HG03064 (cell line): ENCODE results near the gene TRAPPC4.
A peak's percentile ranks its signal among the peaks of the same experiment; 100 is the strongest.
"Not testable (repeated sequence)": the region's sequence is repeated elsewhere in the genome, so short reads cannot be mapped to it uniquely, and the experiment has no call there.

Source experiments
- ATAC-seq: cut with Tn5 transposase; IDR thresholded peaks from one replicate; pipeline ENCODE4 v1.9.1; 2021; ENCODE audit warnings: low read depth; ENCODE audit not compliant: unreplicated experiment

Gene TRAPPC4

GRCh38 chr11:119012629-119013170, 5.9 kb upstream of the TRAPPC4 start:
- ATAC-seq = no peak

DNA sequence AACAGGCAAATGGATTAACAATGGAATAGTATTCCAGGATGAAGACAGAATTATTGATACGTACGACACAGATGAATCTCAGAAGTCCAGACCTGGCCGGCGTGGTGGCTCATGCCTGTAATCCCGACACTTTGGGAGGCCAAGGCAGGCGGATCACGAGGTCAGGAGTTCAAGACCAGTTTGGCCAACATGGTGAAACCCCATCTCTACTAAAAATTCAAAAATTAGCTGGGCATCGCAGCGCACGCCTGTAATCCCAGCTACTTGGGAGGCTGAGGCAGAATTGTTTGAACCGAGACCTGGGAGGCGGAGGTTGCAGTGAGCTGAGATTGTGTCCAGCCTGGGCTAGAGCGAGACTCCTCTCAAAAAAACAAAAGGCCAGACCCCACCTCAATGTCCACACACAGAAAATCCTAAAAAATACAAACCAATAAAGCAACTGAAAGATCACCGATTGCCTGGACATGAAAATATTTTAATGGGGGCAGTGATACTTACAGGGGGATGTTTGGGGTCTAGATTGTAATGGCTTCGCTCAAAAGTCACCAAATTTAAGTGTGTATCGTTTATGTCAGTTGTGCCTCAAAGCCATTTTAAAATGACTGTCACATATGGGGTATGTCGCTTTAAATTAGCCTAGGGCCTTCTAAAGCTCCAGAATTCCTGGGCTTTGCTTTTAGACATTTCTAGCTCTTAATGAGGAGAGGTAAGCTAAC, 4.2 kb upstream of the TRAPPC4 start:
- ATAC-seq = no peak

- ATAC-seq = no peak
Observed at GRCh38 chr11:119015054-119015611, 3.4 kb upstream of the TRAPPC4 start.

- ATAC-seq = no peak
Observed at GRCh38 chr11:119016216-119017009, 2.2 kb upstream of the TRAPPC4 start.

GRCh38 chr11:119017377-119017776, 1.2 kb upstream of the TRAPPC4 start:
- not testable (repeated sequence) for ATAC-seq

DNA sequence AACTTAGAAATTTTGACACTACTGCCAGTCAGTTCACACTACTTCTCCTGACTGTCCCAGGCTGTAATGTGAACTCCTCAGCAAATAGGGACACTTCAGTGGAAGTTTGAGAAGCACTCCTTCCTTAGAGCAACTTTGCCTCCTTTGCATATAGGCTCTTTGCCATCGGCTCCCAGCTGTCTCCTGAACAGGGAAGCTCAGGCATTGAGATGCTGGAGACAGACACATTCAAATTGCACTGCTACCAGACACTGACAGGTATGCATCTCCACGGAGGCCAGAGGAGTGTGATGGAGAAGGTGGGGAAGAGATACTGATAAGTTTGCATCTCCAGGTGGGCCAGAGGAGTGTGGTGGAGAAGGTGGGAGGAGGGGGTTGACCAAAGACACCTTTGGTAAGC, 1.4 kb downstream of the TRAPPC4 start:
- ATAC-seq = no peak

DNA sequence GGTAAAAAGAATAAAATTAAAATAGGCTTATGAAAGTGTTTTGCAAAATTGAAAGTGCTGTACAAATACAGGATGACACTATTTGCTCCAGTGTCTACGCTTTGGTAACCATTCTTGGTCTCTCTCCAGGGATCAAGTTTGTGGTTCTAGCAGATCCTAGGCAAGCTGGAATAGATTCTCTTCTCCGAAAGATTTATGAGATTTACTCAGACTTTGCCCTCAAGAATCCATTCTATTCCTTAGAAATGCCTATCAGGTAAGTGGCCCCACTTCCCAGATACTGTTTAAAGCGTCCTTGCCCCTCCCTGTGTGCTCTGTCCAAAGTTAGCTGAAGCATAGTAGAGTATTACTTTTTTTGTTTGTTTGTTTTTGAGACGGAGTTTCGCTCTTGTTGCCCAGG, 3.1 kb downstream of the TRAPPC4 start:
- no peak for ATAC-seq

GRCh38 chr11:119023741-119024140, 5.2 kb downstream of the TRAPPC4 start:
- no peak for ATAC-seq

GRCh38 chr11:119024430-119025098, 6.0 kb downstream of the TRAPPC4 start:
- no peak for ATAC-seq

GRCh38 chr11:119025099-119025473, 6.5 kb downstream of the TRAPPC4 start:
- no peak for ATAC-seq

DNA sequence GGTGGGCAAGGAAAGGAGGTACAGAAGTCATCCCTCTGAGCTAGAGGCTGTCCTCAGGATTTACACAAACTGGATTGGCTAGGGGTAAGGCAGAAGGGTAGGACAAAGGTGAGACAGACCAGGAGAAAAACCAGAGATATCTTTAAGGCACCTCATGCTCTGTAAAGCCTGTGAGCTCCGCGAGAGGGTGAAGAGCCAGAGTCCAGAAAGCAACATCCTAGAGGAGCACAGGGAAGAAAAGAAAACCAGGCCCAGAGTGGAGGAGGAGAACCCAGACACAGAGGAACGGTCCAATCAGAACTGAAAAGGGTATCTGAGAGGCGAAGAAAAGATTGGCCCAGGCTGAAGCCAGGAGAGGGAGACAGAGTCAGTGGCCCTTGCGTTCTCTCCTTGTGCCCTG, 7.0 kb downstream of the TRAPPC4 start:
- ATAC-seq = no peak

- ATAC-seq = no peak
Observed at GRCh38 chr11:119025978-119026766, 7.6 kb downstream of the TRAPPC4 start.

- no peak for ATAC-seq
Observed at GRCh38 chr11:119026970-119027369, 8.4 kb downstream of the TRAPPC4 start.

GRCh38 chr11:119027561-119028345, 9.2 kb downstream of the TRAPPC4 start:
- ATAC-seq = no peak

GRCh38 chr11:119028346-119029068, 9.9 kb downstream of the TRAPPC4 start:
- no peak for ATAC-seq

- ATAC-seq = no peak
Observed at GRCh38 chr11:119029069-119029339, 10.4 kb downstream of the TRAPPC4 start.

- no peak for ATAC-seq
Observed at GRCh38 chr11:119029340-119030028, 10.9 kb downstream of the TRAPPC4 start.

- peak; percentile 16 for ATAC-seq
Observed at GRCh38 chr11:119030029-119030328, 11.4 kb downstream of the TRAPPC4 start.
